ENCODE data around the gene FAM13A. TPM values are rescaled to one million over a fixed set of nuclear protein-coding genes. Genes with fewer than 3 reads are reported as not detected.

FAM13A gene
- total RNA-seq, 1 donor from 2014 or later = 51.2 TPM

- Mint-ChIP-seq H3K9me3 (ENCODE audit: unreplicated experiment) (peaks cover 8% of the 10 kb centered on the region), H3K27ac (ENCODE audit: unreplicated experiment) (peak overlapping the region; percentile 88), H3K36me3 (ENCODE audit: unreplicated experiment) (no peaks in the 10 kb centered on the region), H3K27me3 (ENCODE audit: unreplicated experiment) (peaks cover 5% of the 10 kb centered on the region), H3K4me3 (ENCODE audit: unreplicated experiment) (peak overlapping the region; percentile 91), H3K4me1 (ENCODE audit: low read depth, unreplicated experiment) (no peaks in the 10 kb centered on the region)
- DNase-seq = no peak
- TF ChIP-seq CTCF (IDR thresholded peaks at IDR 0.05; ENCODE audit: partially characterized antibody, unreplicated experiment) = no peak
Measured at GRCh38 chr4:88697141-88697540, 359.8 kb downstream of the FAM13A start.

DNA sequence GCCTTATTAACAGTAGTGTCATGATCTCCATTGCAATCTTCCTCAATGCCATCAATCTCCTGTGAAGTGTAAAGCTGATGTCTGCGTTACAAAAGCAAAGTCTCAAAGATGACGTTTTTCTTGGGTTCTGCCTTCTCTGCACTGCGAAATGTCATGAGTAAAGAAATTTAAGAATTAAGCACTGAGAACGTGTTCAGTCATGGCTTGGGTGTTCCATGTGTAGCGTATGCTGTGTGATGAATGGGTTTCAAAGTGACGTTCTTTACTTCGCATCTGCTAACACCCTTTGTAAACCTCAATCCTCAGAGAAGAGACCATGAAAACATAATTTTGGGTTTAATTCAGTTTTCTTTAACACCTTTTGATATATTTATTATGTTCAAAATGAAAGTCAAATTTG lies 360.4 kb downstream of the FAM13A start:
- no peaks in the 10 kb centered on the region for H3K36me3 Mint-ChIP-seq (ENCODE audit: unreplicated experiment)
- H3K4me1 Mint-ChIP-seq (ENCODE audit: low read depth, unreplicated experiment) = no peaks in the 10 kb centered on the region
- TF ChIP-seq CTCF (IDR thresholded peaks at IDR 0.05; ENCODE audit: partially characterized antibody, unreplicated experiment) = no peak
- DNase-seq = no peak
- peak overlapping the region; percentile 88 for H3K27ac Mint-ChIP-seq (ENCODE audit: unreplicated experiment)
- H3K4me3 Mint-ChIP-seq (ENCODE audit: unreplicated experiment) = peak overlapping the region; percentile 91
- H3K9me3 Mint-ChIP-seq (ENCODE audit: unreplicated experiment) = peaks cover 8% of the 10 kb centered on the region
- peaks cover 5% of the 10 kb centered on the region for H3K27me3 Mint-ChIP-seq (ENCODE audit: unreplicated experiment)

GRCh38 chr4:88693792-88694191 lies 363.2 kb downstream of the FAM13A start:
- no peaks in the 10 kb centered on the region for H3K4me1 Mint-ChIP-seq (ENCODE audit: low read depth, unreplicated experiment)
- peaks cover 5% of the 10 kb centered on the region for H3K9me3 Mint-ChIP-seq (ENCODE audit: unreplicated experiment)
- no peak for DNase-seq
- no peak for TF ChIP-seq CTCF (IDR thresholded peaks at IDR 0.05; ENCODE audit: partially characterized antibody, unreplicated experiment)
- peaks cover 3% of the 10 kb centered on the region for H3K27me3 Mint-ChIP-seq (ENCODE audit: unreplicated experiment)
- no peak overlapping the region for H3K4me3 Mint-ChIP-seq (ENCODE audit: unreplicated experiment)
- H3K27ac Mint-ChIP-seq (ENCODE audit: unreplicated experiment) = no peak overlapping the region
- no peaks in the 10 kb centered on the region for H3K36me3 Mint-ChIP-seq (ENCODE audit: unreplicated experiment)

DNA sequence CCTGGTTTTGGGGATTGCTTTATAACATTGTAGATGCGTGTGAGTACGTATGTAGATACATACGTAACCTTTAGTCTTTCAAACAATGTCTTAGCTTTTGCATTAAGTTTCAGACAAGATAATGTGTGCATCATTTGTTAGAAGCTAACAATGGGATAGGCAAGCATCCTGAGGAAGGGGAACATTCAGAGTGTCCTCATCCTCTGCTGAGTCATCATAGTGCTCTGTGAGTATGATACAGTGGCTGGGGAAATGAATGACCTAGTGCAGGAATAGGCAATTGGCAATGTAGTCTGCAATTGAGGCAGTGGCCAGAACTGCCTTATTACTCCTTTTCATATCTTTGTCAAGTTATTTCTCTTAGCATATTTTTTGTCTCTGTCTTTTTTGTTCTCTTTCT lies 366.6 kb downstream of the FAM13A start:
- Mint-ChIP-seq H3K4me3 (ENCODE audit: unreplicated experiment) (no peak overlapping the region), H3K36me3 (ENCODE audit: unreplicated experiment) (no peaks in the 10 kb centered on the region), H3K27ac (ENCODE audit: unreplicated experiment) (no peak overlapping the region), H3K27me3 (ENCODE audit: unreplicated experiment) (no peaks in the 10 kb centered on the region), H3K4me1 (ENCODE audit: low read depth, unreplicated experiment) (no peaks in the 10 kb centered on the region), H3K9me3 (ENCODE audit: unreplicated experiment) (no peaks in the 10 kb centered on the region)
- TF ChIP-seq CTCF (IDR thresholded peaks at IDR 0.05; ENCODE audit: partially characterized antibody, unreplicated experiment) = no peak
- no peak for DNase-seq

GRCh38 chr4:88681209-88681608 lies 375.8 kb downstream of the FAM13A start:
- no peaks in the 10 kb centered on the region for H3K4me1 Mint-ChIP-seq (ENCODE audit: low read depth, unreplicated experiment)
- TF ChIP-seq CTCF (IDR thresholded peaks at IDR 0.05; ENCODE audit: partially characterized antibody, unreplicated experiment) = no peak

More at GRCh38 chr4:88681209-88681608, 375.8 kb downstream of the FAM13A start:
- Mint-ChIP-seq H3K36me3 (ENCODE audit: unreplicated experiment) (no peaks in the 10 kb centered on the region), H3K4me3 (ENCODE audit: unreplicated experiment) (no peak overlapping the region), H3K27ac (ENCODE audit: unreplicated experiment) (no peak overlapping the region), H3K9me3 (ENCODE audit: unreplicated experiment) (peaks cover 3% of the 10 kb centered on the region), H3K27me3 (ENCODE audit: unreplicated experiment) (no peaks in the 10 kb centered on the region)
- DNase-seq = no peak

Other genes with a start within 250 kb of the FAM13A start
- 18.4 TPM for gene TIGD2, start 54.3 kb upstream of the FAM13A start, total RNA-seq (ENCODE audit: unreplicated experiment)